ENCODE measurements around the gene MKKS.

MKKS gene

DNA sequence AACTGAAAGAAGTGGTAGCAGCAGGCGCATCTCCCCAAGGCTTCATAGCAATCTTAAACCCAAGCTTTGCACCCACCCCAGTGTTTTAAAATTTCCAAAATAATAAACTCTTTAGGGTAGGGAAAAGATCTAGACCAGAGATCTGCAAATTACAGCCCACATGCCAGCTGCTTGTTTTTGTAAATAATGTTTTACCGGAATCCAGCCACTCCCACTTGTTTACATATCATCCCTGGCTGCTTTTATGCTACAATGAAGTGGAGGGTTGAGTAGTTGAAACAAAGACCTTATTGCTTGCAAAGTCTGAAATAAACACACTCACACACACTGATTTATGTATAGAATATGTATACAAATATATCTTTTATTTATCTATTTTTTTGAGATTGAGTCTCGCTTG is 31.1 kb upstream of the MKKS start:
- DNase-seq = no peak
- Mint-ChIP-seq H3K4me3 (no peak overlapping the region), H3K27me3 (no peaks in the 10 kb centered on the region), H3K9me3 (peaks cover 6 to 10% of the 10 kb centered on the region in 2 donors), H3K4me1 (peaks cover 28% of the 10 kb centered on the region), H3K27ac (no peak overlapping the region)
- ATAC-seq = no peak

- H3K4me1 Mint-ChIP-seq = peaks cover 34% of the 10 kb centered on the region
- H3K27ac Mint-ChIP-seq = no peak overlapping the region
- no peak for DNase-seq
- no peaks in the 10 kb centered on the region for H3K27me3 Mint-ChIP-seq
- peaks cover 6 to 10% of the 10 kb centered on the region in 2 donors for H3K9me3 Mint-ChIP-seq
- no peak for ATAC-seq
- H3K4me3 Mint-ChIP-seq = no peak overlapping the region
Observed at GRCh38 chr20:10463622-10464021, 29.6 kb upstream of the MKKS start.

GRCh38 chr20:10462516-10462915 is 28.5 kb upstream of the MKKS start:
- H3K9me3 Mint-ChIP-seq = peaks cover 7 to 10% of the 10 kb centered on the region in 2 donors
- no peak for ATAC-seq
- H3K27ac Mint-ChIP-seq = no peak overlapping the region
- H3K4me1 Mint-ChIP-seq = peaks cover 26% of the 10 kb centered on the region
- H3K4me3 Mint-ChIP-seq = no peak overlapping the region
- DNase-seq = no peak
- no peaks in the 10 kb centered on the region for H3K27me3 Mint-ChIP-seq

DNA sequence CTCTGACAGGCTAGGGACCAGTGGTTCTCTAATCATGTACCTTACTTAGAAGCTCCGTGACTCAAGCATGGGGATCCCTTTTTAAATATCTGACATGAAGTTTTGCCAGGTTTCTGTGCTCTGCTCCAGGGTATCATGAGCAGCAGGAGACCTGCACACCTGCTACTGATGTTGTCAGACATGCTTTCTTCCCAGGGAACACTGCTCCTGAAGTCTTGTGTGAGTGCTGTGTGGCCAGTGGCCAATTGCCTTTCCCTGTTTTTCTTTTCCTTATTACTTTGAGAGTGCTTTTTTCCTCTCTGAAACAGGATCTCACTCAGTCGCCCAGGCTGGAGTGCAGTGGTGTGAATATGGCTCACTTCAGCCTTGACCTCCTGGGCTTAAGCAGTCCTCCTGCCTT is 27.5 kb upstream of the MKKS start:
- peaks cover 26% of the 10 kb centered on the region for H3K4me1 Mint-ChIP-seq
- ATAC-seq (no peak), DNase-seq (no peak)
- H3K27ac Mint-ChIP-seq = peak overlapping the region in 1 of 2 donors; percentile 71
- peaks cover 10 to 14% of the 10 kb centered on the region in 2 donors for H3K9me3 Mint-ChIP-seq
- H3K27me3 Mint-ChIP-seq = no peaks in the 10 kb centered on the region
- no peak overlapping the region for H3K4me3 Mint-ChIP-seq

GRCh38 chr20:10454151-10454750 is 20.2 kb upstream of the MKKS start:
- no peak for DNase-seq
- Mint-ChIP-seq H3K27ac (peak overlapping the region; percentile 1 to 89), H3K27me3 (no peaks in the 10 kb centered on the region), H3K9me3 (peaks cover 0 to 8% of the 10 kb centered on the region in 2 donors), H3K4me1 (peaks cover 22% of the 10 kb centered on the region), H3K4me3 (peak overlapping the region; percentile 50 to 64)
- ATAC-seq = no peak

DNA sequence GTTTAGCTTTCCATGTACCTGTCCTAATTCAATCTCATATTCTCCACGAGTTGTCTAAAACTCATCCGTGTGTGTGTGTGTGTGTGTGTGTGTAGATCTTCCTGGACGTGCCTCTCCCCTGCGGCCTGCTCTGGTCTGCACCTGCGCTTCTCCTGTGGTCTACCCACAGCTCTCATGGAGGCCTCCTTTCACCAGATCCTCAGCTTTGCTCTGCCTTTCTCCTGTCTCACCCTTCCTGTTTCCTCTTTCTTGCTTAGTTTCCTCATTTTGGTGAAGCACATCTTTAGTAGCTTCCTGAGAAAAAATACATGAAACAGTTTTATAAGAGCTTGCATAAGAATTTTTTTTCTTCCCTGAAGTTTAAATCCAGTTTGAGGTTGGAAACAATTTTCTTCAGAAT is 19.2 kb upstream of the MKKS start:
- DNase-seq (peak in 1 of 2 donors; percentile 37), ATAC-seq (peak; percentile 80)
- Mint-ChIP-seq H3K27ac (peak overlapping the region; percentile 74 to 89), H3K4me1 (peaks cover 19% of the 10 kb centered on the region), H3K9me3 (peaks cover 0 to 8% of the 10 kb centered on the region in 2 donors), H3K4me3 (peak overlapping the region; percentile 50 to 64), H3K27me3 (no peaks in the 10 kb centered on the region)

DNA sequence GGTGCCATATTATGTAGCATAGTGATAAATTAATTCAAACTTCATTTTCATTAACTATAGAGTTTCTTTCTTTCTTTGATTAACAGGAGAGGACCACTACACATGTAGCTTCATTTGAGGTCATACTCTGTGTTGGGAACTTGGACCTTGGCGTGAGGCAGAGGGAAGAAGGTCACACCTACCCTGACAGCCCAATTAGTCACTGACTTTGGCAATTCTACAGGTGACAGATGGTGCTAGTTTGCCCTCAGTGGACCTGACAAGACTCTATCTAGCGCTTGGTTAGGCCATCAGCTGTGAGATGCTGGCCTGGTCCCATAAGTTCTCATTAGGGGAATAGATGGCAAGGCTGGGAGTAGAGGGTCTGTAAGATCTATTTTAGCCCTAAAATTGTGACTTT is 15.2 kb upstream of the MKKS start:
- H3K9me3 Mint-ChIP-seq = no peaks in the 10 kb centered on the region
- H3K4me3 Mint-ChIP-seq = no peak overlapping the region
- H3K4me1 Mint-ChIP-seq = peaks cover 38% of the 10 kb centered on the region
- no peaks in the 10 kb centered on the region for H3K27me3 Mint-ChIP-seq
- H3K27ac Mint-ChIP-seq = no peak overlapping the region
- ATAC-seq (no peak), DNase-seq (no peak)

DNA sequence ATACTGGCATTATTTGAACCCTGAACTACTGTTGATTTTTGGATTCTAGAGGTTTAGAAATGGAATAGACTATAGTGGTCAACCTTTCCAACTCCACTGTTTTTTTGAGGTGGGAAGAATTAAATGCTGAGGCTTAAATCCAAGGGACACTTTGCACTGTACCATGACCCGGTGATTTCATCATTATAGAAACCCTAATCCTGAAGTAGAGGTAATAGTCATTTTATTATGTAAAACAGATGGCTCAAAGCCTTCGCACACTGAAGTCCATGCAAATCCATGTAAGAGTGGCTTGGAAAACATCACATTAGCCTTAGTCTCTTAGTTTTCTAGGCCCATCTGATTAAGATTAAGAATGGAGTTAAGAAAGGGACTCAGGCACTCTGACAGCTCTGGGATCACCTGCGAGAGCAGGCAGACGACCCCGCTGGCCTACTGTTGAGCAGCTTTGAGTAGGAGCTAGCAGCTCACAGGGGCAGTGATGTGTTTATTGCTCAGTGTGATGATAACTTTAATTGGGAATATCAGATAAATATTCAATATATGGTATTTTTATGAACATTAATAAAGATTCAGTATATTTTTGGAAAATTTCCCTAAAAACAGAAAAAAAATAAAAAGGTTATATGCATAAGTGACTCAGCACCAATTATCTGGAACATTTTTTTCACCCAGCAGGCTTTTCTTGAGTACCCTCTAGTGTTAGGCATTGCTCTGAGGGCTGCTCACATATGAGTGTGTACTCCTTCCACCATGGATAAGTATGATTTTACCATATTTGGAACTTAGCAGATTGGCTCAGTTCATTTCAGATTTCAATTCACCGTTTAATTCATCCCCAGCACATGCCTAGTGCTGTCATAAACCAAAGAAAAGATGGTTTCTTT is 14.5 kb upstream of the MKKS start:
- Mint-ChIP-seq H3K27me3 (no peaks in the 10 kb centered on the region), H3K9me3 (no peaks in the 10 kb centered on the region), H3K4me3 (no peak overlapping the region), H3K4me1 (peaks cover 36% of the 10 kb centered on the region), H3K27ac (peak overlapping the region in 1 of 2 donors; percentile 50)
- no peak for ATAC-seq
- DNase-seq = no peak

DNA sequence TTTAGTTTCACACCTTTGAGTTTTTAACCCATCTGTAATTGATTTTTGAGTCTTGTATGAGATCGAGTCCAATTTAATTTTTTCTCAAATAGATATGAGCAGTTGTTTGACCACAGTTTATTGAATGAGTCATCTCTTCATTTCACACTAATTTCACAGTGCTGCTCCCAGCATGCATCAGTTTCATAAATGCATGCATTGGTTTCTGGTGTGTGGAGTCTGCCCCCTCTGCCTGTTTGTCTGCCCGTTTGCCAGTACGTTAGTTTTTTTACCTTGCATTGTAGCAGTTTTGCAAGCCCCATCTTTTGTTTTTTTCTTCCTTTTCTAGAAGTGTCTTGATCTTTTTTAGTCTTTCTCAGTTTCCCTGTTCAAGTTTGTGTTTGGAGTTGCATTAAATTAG is 13.0 kb upstream of the MKKS start:
- peak; percentile 57 to 72 for DNase-seq
- no peaks in the 10 kb centered on the region for H3K27me3 Mint-ChIP-seq
- H3K9me3 Mint-ChIP-seq = no peaks in the 10 kb centered on the region
- peaks cover 31% of the 10 kb centered on the region for H3K4me1 Mint-ChIP-seq
- ATAC-seq = peak; percentile 99
- peak overlapping the region; percentile 91 to 93 for H3K27ac Mint-ChIP-seq
- peak overlapping the region; percentile 72 to 85 for H3K4me3 Mint-ChIP-seq

DNA sequence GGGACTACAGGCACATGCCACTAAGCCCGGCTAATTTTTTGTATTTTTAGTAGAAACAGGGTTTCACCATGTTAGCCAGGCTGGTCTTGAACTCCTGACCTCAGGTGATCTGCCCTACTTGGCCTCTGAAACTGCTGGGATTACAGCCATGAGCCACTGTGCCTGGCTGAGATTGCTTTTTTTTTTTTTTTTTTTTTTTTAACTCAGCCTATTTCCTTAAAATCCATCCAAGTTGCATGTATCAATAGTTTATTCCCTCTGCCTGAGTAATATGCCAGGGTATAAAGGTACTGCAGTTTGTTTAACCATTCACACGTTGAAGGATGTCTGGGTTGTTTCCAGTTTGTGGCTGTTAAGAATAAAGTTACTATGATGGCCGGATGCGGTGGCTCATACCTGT is 11.7 kb upstream of the MKKS start:
- ATAC-seq (no peak), DNase-seq (no peak)
- H3K4me3 Mint-ChIP-seq = no peak overlapping the region
- no peaks in the 10 kb centered on the region for H3K9me3 Mint-ChIP-seq
- peaks cover 31% of the 10 kb centered on the region for H3K4me1 Mint-ChIP-seq
- H3K27me3 Mint-ChIP-seq = no peaks in the 10 kb centered on the region
- no peak overlapping the region for H3K27ac Mint-ChIP-seq

- DNase-seq = no peak
- H3K9me3 Mint-ChIP-seq = no peaks in the 10 kb centered on the region
- H3K4me3 Mint-ChIP-seq = no peak overlapping the region
- H3K4me1 Mint-ChIP-seq = peaks cover 31% of the 10 kb centered on the region
- ATAC-seq = no peak
- no peaks in the 10 kb centered on the region for H3K27me3 Mint-ChIP-seq
- no peak overlapping the region for H3K27ac Mint-ChIP-seq
Observed at GRCh38 chr20:10443936-10444335, 9.9 kb upstream of the MKKS start.

DNA sequence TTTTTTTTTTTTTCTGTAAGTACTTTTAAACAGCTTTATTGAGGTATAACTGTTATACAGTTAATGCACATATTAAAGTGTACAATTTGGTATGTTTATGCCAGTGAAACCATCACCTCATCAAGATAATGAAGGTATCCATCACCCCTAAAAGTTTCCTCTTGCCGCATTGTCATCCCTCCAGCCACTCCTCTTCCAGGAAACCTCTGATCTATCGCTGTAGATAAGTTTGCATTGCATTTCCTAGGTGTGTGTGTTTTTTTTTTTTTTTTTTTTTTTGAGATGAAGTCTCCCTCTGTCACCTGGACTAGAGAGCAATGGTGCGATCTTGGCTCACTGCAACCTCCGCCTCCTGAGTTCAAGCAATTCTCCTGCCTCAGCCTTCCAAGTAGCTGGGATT is 4.2 kb upstream of the MKKS start:
- ATAC-seq (no peak), DNase-seq (no peak)
- Mint-ChIP-seq H3K4me1 (peaks cover 14% of the 10 kb centered on the region), H3K4me3 (no peak overlapping the region), H3K27ac (no peak overlapping the region), H3K27me3 (no peaks in the 10 kb centered on the region), H3K9me3 (no peaks in the 10 kb centered on the region)

GRCh38 chr20:10436053-10436699 is 2.2 kb upstream of the MKKS start:
- no peak for ATAC-seq
- DNase-seq = no peak
- H3K27me3 Mint-ChIP-seq = no peaks in the 10 kb centered on the region
- peak overlapping the region; percentile 53 to 98 for H3K4me3 Mint-ChIP-seq
- H3K4me1 Mint-ChIP-seq = peaks cover 30% of the 10 kb centered on the region
- H3K27ac Mint-ChIP-seq = peak overlapping the region in 1 of 2 donors; percentile 34
- no peaks in the 10 kb centered on the region for H3K9me3 Mint-ChIP-seq

DNA sequence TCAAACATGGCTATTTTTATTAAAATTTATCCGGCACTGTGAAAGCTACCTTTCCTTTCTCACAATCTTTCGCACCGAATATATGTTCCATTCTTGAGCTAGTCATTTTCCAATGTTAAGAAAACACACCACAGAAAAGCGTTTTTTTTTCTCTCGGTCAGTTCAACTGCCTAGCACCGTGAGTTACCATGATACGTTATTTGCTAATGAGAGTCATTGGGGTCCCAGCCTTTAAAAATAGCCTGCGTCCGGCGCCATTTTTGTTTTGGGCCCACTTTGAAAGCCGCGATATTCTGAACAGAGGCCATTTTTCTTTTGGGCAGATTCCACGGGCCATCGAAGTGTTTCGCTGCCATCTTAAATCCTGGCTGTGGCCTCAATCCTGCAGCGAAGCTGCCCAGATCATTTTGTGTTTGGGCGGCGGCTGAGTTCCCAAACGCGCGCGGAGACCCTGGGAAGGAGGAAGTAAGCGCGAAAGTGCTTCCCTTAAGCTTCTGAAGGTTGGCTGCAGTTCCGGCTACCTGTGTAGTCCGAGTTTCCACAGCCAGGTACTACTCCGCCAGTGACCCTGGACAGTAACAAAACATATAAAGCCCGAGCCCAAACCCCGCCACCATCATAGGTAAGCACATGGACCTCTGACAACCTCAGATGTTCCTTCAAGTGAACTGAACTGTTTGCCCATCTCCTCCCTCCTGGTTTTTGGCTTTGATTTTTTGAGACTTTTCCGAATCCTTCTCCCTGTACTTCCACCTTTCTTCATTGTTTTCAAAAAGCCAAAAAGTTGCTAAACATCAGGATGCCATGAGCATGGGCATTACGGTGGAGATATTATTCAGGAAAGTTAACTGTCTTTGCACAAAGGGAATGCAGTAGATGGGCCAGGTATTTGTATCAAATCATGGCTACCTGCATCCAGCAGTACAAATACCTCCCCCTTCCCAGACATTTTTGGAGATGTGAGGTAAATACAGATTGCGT is 1.1 kb upstream of the MKKS start, which contains the start of gene SLX4IP:
TSS of gene SLX4IP (plus strand) at position 474 of the 981 bp plus-strand sequence. CDS start 22,900 bp downstream, outside the sequence.
- Mint-ChIP-seq H3K27me3 (no peaks in the 10 kb centered on the region), H3K4me1 (peaks cover 40% of the 10 kb centered on the region), H3K9me3 (no peaks in the 10 kb centered on the region)

GRCh38 chr20:10434467-10434831 is 427 bp upstream of the MKKS start:
- peak overlapping the region; percentile 93 to 98 for H3K4me3 Mint-ChIP-seq
- H3K4me1 Mint-ChIP-seq = peaks cover 42% of the 10 kb centered on the region
- DNase-seq (peak; percentile 71 to 84), ATAC-seq (peak; percentile 49)
- H3K27me3 Mint-ChIP-seq = no peaks in the 10 kb centered on the region
- peak overlapping the region; percentile 97 to 99 for H3K27ac Mint-ChIP-seq
- H3K9me3 Mint-ChIP-seq = no peaks in the 10 kb centered on the region

More for the DNA sequence above, 1.1 kb upstream of the MKKS start, which contains the start of gene SLX4IP:
- Mint-ChIP-seq H3K27ac (peak within 1 kb of the TSS; percentile 97 to 99), H3K4me3 (peak within 1 kb of the TSS; percentile 93 to 98)
- ATAC-seq (peak; percentile 72), DNase-seq (peak; percentile 80 to 87)

All from stimulated activated naive CD8-positive, alpha-beta T cell treated with anti-CD3 and anti-CD28 coated beads, Interleukin-15, amount 100 ng/mL, for 72 hours (primary cell).